K562 (cell line): Measurements from ENCODE around the gene F13B.

Experiments
- CREB1 ChIP-seq, 2 experiments: sonication (generic) in 1 of 2; formaldehyde crosslinking in 1 of 2; IDR thresholded peaks; 2 replicates each; pipeline versions ENCODE4 v1.6.1 to v1.8.0; 2012 to 2022; ENCODE audit warnings: inconsistent platforms in 1 of 2, mild to moderate bottlenecking in 1 of 2, missing genetic modification reagents in 1 of 2, moderate library complexity in 1 of 2
- ETS1 ChIP-seq: conservative IDR thresholded peaks from 2 replicates; pipeline ENCODE4 v1.6.1; 2011; ENCODE audit warnings: low read depth, mild to moderate bottlenecking, low read length; ENCODE audit not compliant: control insufficient read depth
- HMGXB4 ChIP-seq: sonication (generic); formaldehyde crosslinking; IDR thresholded peaks from 2 replicates; pipeline ENCODE4 v1.8.1; 2023; ENCODE audit warnings: mild to moderate bottlenecking, missing genetic modification reagents
- MEF2A ChIP-seq: IDR thresholded peaks from 2 replicates; pipeline ENCODE4 v1.6.1; 2011; ENCODE audit warnings: low read depth, mild to moderate bottlenecking, low read length, moderate library complexity; ENCODE audit not compliant: control insufficient read depth
- NR2C2 ChIP-seq, 2 experiments: fragments of 200-800 bp in 1 of 2; sonication (Bioruptor generic) in 1 of 2; sonication (generic) in 1 of 2; formaldehyde crosslinking in 1 of 2; IDR thresholded peaks; 2 replicates each; pipeline versions ENCODE4 v1.6.1 to v1.8.0; 2016 to 2022; ENCODE audit warnings: mild to moderate bottlenecking in 1 of 2, missing compliant biosample characterization in 1 of 2, missing genetic modification characterization in 1 of 2, missing genetic modification reagents in 1 of 2
- ZNF175 ChIP-seq: fragments of 200-800 bp; sonication (Bioruptor generic); IDR thresholded peaks from 2 replicates; pipeline ENCODE4 v1.6.1; 2016; ENCODE audit warnings: low read depth, mild to moderate bottlenecking, missing genetic modification characterization, missing compliant biosample characterization
- ZNF395 ChIP-seq: fragments of 200-800 bp; sonication (Bioruptor generic); IDR thresholded peaks from 2 replicates; pipeline ENCODE4 v1.6.1; 2017; ENCODE audit warnings: missing genetic modification characterization, missing compliant biosample characterization

GRCh38 chr1:197063212-197063611 is 3.8 kb downstream of the F13B start:
- TF ChIP-seq HMGXB4 (CRISPR knock-in tag) (no peak), ZNF175 (CRISPR knock-in tag) (no peak), ETS1 (no peak), NR2C2 (CRISPR knock-in tag; IDR thresholded peaks at IDR 0.05) (no peak), NR2C2 (tag; IDR thresholded peaks at IDR 0.05) (no peak), CREB1 (IDR thresholded peaks at IDR 0.05) (no peak), CREB1 (CRISPR knock-in tag; IDR thresholded peaks at IDR 0.05) (no peak), MEF2A (no peak), ZNF395 (CRISPR knock-in tag) (no peak)
